Astrocyte (in vitro differentiated cells and primary cell): ENCODE measurements around the gene NLGN1. TPM values are rescaled to one million over a fixed set of nuclear protein-coding genes. Genes with fewer than 3 reads are reported as not detected.

Experiments
- DNase-seq: peaks from one replicate; pipeline ENCODE4 v3.0.0-alpha.2; 2010; ENCODE audit warnings: low read depth
- FAIRE-seq: peaks from 2 replicates; lab custom pipeline; 2011; peaks lifted over from hg19 to GRCh38; lab: Jason Lieb, UNC
- H2AFZ ChIP-seq: 2 replicates; pipeline ENCODE4 v1.6.0; 2012; ENCODE audit warnings: low read depth, low read length, inconsistent platforms
- H3K27ac ChIP-seq: 2 replicates; pipeline ENCODE4 v1.5.1; 2011; ENCODE audit warnings: low read depth, low read length, inconsistent platforms
- H3K27me3 ChIP-seq: 2 replicates; pipeline ENCODE4 v1.6.0; 2011; ENCODE audit warnings: low read length, inconsistent platforms; ENCODE audit not compliant: insufficient read depth
- H3K36me3 ChIP-seq: 2 replicates; pipeline ENCODE4 v1.5.1; 2011; ENCODE audit warnings: low read length, inconsistent platforms; ENCODE audit not compliant: insufficient read depth
- H3K4me1 ChIP-seq: 2 replicates; pipeline ENCODE4 v1.5.1; 2011; ENCODE audit warnings: low read length, inconsistent platforms; ENCODE audit not compliant: insufficient read depth
- H3K4me2 ChIP-seq: 2 replicates; pipeline ENCODE4 v1.6.0; 2012; ENCODE audit warnings: low read length, inconsistent platforms
- H3K4me3 ChIP-seq: 2 replicates; pipeline ENCODE4 v1.5.1; 2011; ENCODE audit warnings: low read depth, mild to moderate bottlenecking, low read length, inconsistent platforms; ENCODE audit not compliant: insufficient read depth
- H3K79me2 ChIP-seq: 2 replicates; pipeline ENCODE4 v1.6.0; 2012; ENCODE audit warnings: mild to moderate bottlenecking, low read length, inconsistent platforms; ENCODE audit not compliant: insufficient read depth
- H3K9ac ChIP-seq: 2 replicates; pipeline ENCODE4 v1.6.0; 2012; ENCODE audit warnings: mild to moderate bottlenecking, low read length, inconsistent platforms
- H3K9me3 ChIP-seq: 2 replicates; pipeline ENCODE4 v1.5.1; 2012; ENCODE audit warnings: low read depth, mild to moderate bottlenecking, low read length, inconsistent platforms; ENCODE audit not compliant: insufficient read depth
- H4K20me1 ChIP-seq: 2 replicates; pipeline ENCODE4 v1.6.0; 2012; ENCODE audit warnings: low read length, inconsistent platforms; ENCODE audit not compliant: insufficient read depth
- H3K27ac Mint-ChIP-seq: one replicate; pipeline ENCODE4 v1.8.0; 2021; ENCODE audit warnings: mild to moderate bottlenecking, mixed read lengths; ENCODE audit not compliant: unreplicated experiment
- H3K27me3 Mint-ChIP-seq: one replicate; pipeline ENCODE4 v1.8.0; 2021; ENCODE audit warnings: low read depth, mixed read lengths; ENCODE audit not compliant: unreplicated experiment
- H3K36me3 Mint-ChIP-seq: one replicate; pipeline ENCODE4 v1.8.0; 2021; ENCODE audit warnings: low read depth, mixed read lengths; ENCODE audit not compliant: unreplicated experiment
- H3K4me1 Mint-ChIP-seq: one replicate; pipeline ENCODE4 v1.8.0; 2021; ENCODE audit warnings: low read depth, mixed read lengths; ENCODE audit not compliant: unreplicated experiment
- H3K4me3 Mint-ChIP-seq: one replicate; pipeline ENCODE4 v1.8.0; 2021; ENCODE audit warnings: mild to moderate bottlenecking, moderate library complexity, mixed read lengths; ENCODE audit not compliant: unreplicated experiment
- H3K9me3 Mint-ChIP-seq: one replicate; pipeline ENCODE4 v1.8.0; 2021; ENCODE audit warnings: mild to moderate bottlenecking, mixed read lengths; ENCODE audit not compliant: unreplicated experiment
- CTCF ChIP-seq: IDR thresholded peaks from 2 replicates; pipeline ENCODE4 v1.5.1; 2011; ENCODE audit warnings: low read depth, mild to moderate bottlenecking, inconsistent platforms, low read length, moderate library complexity; ENCODE audit not compliant: insufficient read depth
- EZH2 ChIP-seq: IDR thresholded peaks from 2 replicates; pipeline ENCODE4 v1.6.1; 2012; ENCODE audit warnings: mild to moderate bottlenecking, low read length, inconsistent platforms; ENCODE audit not compliant: insufficient read depth
- total RNA-seq: library from RNA; stranded (reverse); gene quantifications from 2 replicates; pipeline ENCODE4 v1.2.1, GENCODE V29; 2021

The NLGN1 gene
- total RNA-seq, 1 donor from 2014 or later: 1.2 TPM

GRCh38 chr3:173587055-173587454 lies 189.5 kb downstream of the NLGN1 start:
- no peak overlapping the region for H3K9ac ChIP-seq
- no peaks in the 10 kb centered on the region for H3K9me3 ChIP-seq
- H3K4me2 ChIP-seq: no peak overlapping the region
- TF ChIP-seq EZH2: no peak
- peaks cover 4% of the 10 kb centered on the region for H3K4me1 ChIP-seq
- Mint-ChIP-seq H3K9me3 (no peaks in the 10 kb centered on the region), H3K27me3 (no peaks in the 10 kb centered on the region), H3K36me3 (no peaks in the 10 kb centered on the region), H3K4me1 (no peaks in the 10 kb centered on the region), H3K27ac (no peak overlapping the region), H3K4me3 (no peak overlapping the region)
- peaks cover 3% of the 10 kb centered on the region for H3K79me2 ChIP-seq
- no peak overlapping the region for H3K4me3 ChIP-seq
- H3K27me3 ChIP-seq: no peaks in the 10 kb centered on the region
- no peaks in the 10 kb centered on the region for H4K20me1 ChIP-seq
- no peak for FAIRE-seq
- no peak for DNase-seq
- H2AFZ ChIP-seq: no peak overlapping the region
- H3K27ac ChIP-seq: no peak overlapping the region
- no peaks in the 10 kb centered on the region for H3K36me3 ChIP-seq

- no peaks in the 10 kb centered on the region for H3K36me3 ChIP-seq
- no peak for DNase-seq
- H3K4me1 Mint-ChIP-seq: no peaks in the 10 kb centered on the region
- H3K4me1 ChIP-seq: peaks cover 4% of the 10 kb centered on the region
- H3K9me3 ChIP-seq: no peaks in the 10 kb centered on the region
- H4K20me1 ChIP-seq: no peaks in the 10 kb centered on the region
- no peaks in the 10 kb centered on the region for H3K27me3 ChIP-seq
- H3K27ac Mint-ChIP-seq: no peak overlapping the region
- H3K4me2 ChIP-seq: no peak overlapping the region
- FAIRE-seq: no peak
- H3K27ac ChIP-seq: no peak overlapping the region
- no peak overlapping the region for H3K9ac ChIP-seq
- no peaks in the 10 kb centered on the region for H3K9me3 Mint-ChIP-seq
- H3K4me3 ChIP-seq: no peak overlapping the region
- no peak overlapping the region for H3K4me3 Mint-ChIP-seq
- H2AFZ ChIP-seq: no peak overlapping the region
- H3K27me3 Mint-ChIP-seq: no peaks in the 10 kb centered on the region
- no peak for TF ChIP-seq EZH2
- TF ChIP-seq CTCF: no peak
- H3K79me2 ChIP-seq: peaks cover 3% of the 10 kb centered on the region
- H3K36me3 Mint-ChIP-seq: no peaks in the 10 kb centered on the region
Observed at GRCh38 chr3:173588556-173588955, 191.0 kb downstream of the NLGN1 start.

GRCh38 chr3:173589116-173589515 lies 191.6 kb downstream of the NLGN1 start:
- H3K36me3 ChIP-seq: no peaks in the 10 kb centered on the region
- H3K4me3 ChIP-seq: no peak overlapping the region
- H2AFZ ChIP-seq: no peak overlapping the region
- no peak overlapping the region for H3K9ac ChIP-seq
- DNase-seq: no peak
- no peak overlapping the region for H3K4me3 Mint-ChIP-seq
- no peaks in the 10 kb centered on the region for H4K20me1 ChIP-seq
- no peaks in the 10 kb centered on the region for H3K4me1 Mint-ChIP-seq
- no peak overlapping the region for H3K27ac Mint-ChIP-seq
- H3K9me3 Mint-ChIP-seq: no peaks in the 10 kb centered on the region
- H3K4me2 ChIP-seq: no peak overlapping the region
- no peak for FAIRE-seq
- H3K36me3 Mint-ChIP-seq: no peaks in the 10 kb centered on the region
- peaks cover 3% of the 10 kb centered on the region for H3K79me2 ChIP-seq
- H3K27me3 ChIP-seq: no peaks in the 10 kb centered on the region
- no peaks in the 10 kb centered on the region for H3K9me3 ChIP-seq
- TF ChIP-seq CTCF (no peak), EZH2 (no peak)
- no peaks in the 10 kb centered on the region for H3K27me3 Mint-ChIP-seq
- no peak overlapping the region for H3K27ac ChIP-seq
- H3K4me1 ChIP-seq: no peaks in the 10 kb centered on the region
